NCI-H1417 (cell line): ENCODE data around the gene TRIM54.
A peak's percentile ranks its signal among the peaks of the same experiment; 100 is the strongest.
"Not testable (repeated sequence)": the region's sequence is repeated elsewhere in the genome, so short reads cannot be mapped to it uniquely, and the experiment has no call there.

Source experiments
- DNase-seq, 3 experiments: peaks; one replicate each; lab custom pipeline; 2025; lab: John Stamatoyannopoulos, UW

The TRIM54 gene

GRCh38 chr2:27284996-27285395, 2.8 kb downstream of the TRIM54 start:
- no peak for DNase-seq

- DNase-seq: no peak
These were observed 3.3 kb downstream of the TRIM54 start for GRCh38 chr2:27285481-27285880.

DNA sequence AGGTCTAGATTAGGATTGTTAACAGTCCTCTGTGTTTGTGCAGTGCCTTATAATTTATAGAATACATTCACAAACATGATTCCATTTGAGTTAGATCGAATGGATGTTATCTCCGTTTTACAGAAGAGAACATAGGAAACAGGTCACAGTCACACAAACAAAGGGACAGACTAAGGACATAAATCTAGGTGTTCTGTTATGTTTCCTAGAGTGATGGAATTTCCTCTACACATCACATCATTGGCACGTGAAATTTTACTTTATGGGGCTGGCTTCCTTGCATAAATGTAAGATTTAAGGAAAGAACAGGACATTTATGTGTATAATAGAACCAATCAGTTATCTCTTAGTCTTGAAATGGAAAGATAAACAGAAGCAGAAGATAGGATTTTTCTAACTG, 6.4 kb downstream of the TRIM54 start:
- DNase-seq: no peak

DNA sequence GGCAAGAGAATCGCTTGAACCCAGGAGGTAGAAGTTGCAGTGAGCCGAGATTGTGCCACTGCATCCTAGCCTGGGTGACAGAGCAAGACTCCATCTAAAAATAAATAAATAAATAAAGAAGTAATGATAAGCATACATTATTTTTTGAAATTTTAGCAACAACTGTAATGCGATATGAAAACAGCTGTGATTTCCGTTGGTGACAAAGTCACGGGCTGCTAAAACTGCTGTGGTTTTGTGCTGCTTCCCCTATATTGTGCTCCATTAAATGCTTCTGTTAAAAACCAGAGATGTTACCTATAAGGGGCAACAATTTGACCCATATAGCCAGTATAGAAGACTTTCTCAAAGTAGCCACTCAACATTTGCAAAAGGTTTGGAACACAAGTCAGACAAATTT, 8.3 kb downstream of the TRIM54 start:
- no peak for DNase-seq

GRCh38 chr2:27291865-27292264, 9.6 kb downstream of the TRIM54 start:
- DNase-seq: no peak

GRCh38 chr2:27294928-27295327, 12.7 kb downstream of the TRIM54 start:
- no peak for DNase-seq

DNA sequence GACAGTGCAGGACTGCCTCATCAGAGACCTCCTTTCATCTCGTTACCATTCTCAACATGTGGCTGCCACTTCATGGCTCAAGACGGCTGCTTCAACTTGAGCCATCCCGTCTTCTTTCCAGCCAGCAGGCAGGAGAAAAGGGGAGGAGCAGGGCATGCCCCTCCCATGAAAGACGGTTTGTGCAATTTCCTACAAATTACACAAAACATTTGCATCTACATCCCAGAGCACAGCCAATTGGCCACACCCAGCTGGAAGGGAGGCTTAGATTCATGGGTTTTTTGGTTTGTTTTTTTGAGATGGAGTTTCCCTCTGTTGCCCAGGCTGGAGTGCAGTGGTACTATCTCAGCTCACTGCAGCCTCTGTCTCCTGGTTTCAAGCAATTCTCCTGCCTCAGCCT, 14.3 kb downstream of the TRIM54 start:
- DNase-seq: no peak

GRCh38 chr2:27297195-27297594, 15.0 kb downstream of the TRIM54 start:
- no peak for DNase-seq

GRCh38 chr2:27298391-27299080, 16.3 kb downstream of the TRIM54 start:
- DNase-seq: no peak

- not testable (repeated sequence) for DNase-seq
These were observed 18.4 kb downstream of the TRIM54 start for GRCh38 chr2:27300606-27301005.

GRCh38 chr2:27303093-27304025, 21.1 kb downstream of the TRIM54 start:
- DNase-seq: peak; percentile 51 to 83 (median 79)

- no peak for DNase-seq
These were observed 22.4 kb downstream of the TRIM54 start for GRCh38 chr2:27304488-27305240.

DNA sequence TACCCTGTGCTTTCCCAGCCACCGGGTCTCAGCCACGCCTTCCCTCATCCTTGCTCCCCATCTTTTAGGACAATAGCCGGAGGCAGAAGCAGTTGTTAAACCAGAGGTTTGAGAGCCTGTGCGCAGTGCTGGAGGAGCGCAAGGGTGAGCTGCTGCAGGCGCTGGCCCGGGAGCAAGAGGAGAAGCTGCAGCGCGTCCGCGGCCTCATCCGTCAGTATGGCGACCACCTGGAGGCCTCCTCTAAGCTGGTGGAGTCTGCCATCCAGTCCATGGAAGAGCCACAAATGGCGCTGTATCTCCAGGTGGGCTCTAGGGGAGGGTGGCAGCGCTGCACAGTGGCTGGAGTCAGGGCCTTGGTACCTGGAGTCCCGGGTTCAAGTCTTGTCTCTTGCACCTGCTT, 23.3 kb downstream of the TRIM54 start:
- DNase-seq: no peak

GRCh38 chr2:27306136-27306535, 23.9 kb downstream of the TRIM54 start:
- DNase-seq: no peak

DNA sequence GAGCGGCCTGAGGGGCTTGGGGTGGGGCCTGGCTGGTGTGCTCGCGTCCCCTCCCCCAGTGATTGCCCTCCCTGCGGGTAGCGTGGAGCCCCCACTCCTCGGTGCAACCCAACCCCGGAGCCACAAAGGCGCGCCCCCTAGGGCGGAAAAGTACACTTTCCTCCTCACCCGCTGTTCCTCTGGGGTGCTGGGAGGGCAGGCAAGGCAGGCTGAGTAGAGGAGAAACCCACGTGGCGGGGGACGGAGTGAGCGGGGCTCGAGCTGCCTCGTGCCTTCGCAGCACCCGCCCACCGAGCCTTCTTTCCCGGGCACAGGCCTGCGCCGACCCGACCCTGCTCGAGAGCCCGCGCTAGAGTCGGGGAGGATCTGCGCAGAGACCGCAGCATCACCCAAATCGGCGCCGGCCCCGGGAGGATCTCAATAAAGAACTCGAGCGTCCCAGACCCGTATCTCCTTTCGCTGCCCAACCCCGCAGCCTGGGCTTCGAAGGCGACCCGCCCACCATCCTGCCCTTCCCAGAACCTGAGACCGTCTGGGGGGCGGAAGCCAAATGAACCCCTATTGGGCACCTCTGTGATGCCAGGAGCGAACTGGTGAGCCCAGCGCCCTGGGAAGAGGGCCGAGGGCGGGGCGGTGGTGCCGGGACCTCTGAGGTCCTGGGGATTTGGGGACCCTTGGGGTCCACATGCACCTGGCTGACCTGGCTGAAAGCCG, 24.5 kb downstream of the TRIM54 start:
- DNase-seq: no peak

- no peak for DNase-seq
These were observed 25.0 kb downstream of the TRIM54 start for GRCh38 chr2:27307287-27307544.

GRCh38 chr2:27307545-27308358, 25.5 kb downstream of the TRIM54 start:
- no peak for DNase-seq

- no peak for DNase-seq
These were observed 26.2 kb downstream of the TRIM54 start, which contains the start of gene UCN for GRCh38 chr2:27308359-27308881. TSS of gene UCN (minus strand) at chr2:27308445. CDS start at chr2:27307895, 550 bp downstream.

DNA sequence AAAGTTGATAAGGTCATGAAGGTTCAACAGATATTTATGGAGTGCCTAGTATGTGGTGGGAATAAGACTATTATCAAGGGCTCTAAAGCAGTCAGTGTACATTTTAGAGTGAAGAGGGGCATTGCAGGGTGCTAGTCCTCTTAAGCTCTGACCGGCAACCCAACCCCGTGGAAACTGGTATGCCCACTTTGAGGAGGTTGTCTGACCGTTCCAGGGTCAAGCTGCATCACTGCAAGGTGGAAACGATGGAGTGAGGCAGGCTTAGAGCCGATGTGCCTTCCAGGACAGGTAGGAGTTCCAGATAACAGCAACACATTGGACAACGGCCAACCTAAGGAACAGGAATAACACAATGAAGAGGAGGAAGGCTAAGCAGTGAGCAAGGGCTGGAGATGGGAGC, 27.4 kb downstream of the TRIM54 start:
- DNase-seq: no peak

DNA sequence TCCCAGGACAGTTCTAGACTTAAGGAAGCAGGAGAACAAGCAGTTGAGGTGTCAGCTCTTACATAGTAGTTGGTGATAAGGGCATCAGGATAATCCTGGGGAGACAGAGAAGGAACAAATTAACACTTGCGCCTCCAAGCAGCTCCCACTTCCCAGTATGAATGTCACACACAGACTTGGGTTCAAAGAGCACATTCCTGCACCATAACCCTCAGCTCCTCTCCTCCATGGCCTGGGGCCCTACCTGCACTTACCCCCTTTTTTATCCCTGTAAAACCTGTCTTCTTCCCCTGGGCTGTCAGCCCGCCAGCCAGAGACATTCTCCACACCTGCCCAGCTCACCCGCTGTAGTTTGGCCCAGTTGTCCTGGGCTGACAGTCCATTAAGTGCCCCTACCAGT, 29.9 kb downstream of the TRIM54 start:
- no peak for DNase-seq
